Measurements from ENCODE around the gene NKIRAS2.

NKIRAS2 gene

DNA sequence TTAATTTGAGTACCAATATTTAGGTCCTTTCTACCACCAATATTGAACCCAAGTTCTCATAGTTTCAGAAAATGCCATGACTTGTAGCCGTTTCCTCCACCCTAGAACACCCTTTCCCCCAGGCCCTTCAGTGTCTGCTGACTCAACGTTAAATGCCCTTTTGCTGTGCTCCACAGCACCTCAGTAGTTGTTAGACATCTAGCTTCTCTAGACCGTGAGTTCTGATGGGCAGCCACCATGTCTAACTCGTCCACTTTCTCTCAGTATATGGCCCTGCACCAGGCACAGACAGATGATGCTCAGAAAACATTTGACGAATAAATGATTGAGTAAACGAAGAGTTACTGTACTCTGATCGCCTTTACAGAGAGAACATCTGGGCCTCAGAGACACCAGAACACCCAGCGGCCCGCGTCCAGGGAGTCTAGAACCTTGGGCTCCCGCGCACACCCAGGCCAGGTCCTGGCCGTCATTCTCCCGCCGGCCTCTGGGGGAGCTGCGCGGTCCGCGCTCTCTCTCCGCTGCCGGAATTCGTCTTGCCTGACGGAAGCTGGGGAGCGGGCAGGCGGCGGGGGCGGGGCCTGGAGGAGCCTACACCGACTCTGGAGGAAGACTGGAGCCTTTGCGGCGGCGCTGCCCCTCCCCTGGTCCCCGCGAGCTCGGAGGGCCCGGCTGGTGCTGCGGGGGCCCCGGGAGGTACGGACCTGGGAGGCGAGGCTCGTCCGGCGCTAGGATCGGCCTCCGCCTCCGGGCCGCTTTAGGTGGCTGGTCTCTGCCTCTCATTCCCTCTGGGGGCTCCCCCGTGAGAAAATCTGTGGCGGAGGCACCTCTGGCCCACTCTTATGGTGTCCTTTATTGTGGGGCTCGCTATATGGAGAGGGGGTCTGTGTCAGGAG, at the start of gene NKIRAS2:
Gene NKIRAS2, plus strand, starts transcription at position 582 of the 896 bp plus-strand sequence. CDS start 1,488 bp downstream, outside the sequence.
- peak; percentile 97 for DNase-seq

DNA sequence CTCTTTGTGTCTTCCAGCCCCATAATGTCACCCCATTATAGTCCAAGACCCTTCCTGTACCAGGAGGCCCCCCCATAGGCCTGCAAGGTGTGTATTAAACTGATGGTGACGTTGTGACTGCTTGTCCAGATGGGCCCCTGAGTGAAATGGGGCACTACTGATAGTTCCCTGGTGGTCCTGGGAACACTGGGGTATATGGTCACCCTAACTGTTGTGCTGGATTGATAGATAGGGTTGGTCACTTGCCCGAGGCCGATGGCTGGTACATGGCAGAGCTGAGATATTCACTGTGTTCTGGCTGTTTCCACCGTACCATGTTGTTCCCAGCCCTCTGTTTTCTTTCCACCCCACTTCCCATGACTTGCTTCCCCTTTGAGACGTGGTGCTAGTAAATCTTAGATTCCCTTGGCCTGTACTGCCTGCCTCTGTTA, 49.0 kb upstream of the NKIRAS2 start:
- no peak for DNase-seq

DNA sequence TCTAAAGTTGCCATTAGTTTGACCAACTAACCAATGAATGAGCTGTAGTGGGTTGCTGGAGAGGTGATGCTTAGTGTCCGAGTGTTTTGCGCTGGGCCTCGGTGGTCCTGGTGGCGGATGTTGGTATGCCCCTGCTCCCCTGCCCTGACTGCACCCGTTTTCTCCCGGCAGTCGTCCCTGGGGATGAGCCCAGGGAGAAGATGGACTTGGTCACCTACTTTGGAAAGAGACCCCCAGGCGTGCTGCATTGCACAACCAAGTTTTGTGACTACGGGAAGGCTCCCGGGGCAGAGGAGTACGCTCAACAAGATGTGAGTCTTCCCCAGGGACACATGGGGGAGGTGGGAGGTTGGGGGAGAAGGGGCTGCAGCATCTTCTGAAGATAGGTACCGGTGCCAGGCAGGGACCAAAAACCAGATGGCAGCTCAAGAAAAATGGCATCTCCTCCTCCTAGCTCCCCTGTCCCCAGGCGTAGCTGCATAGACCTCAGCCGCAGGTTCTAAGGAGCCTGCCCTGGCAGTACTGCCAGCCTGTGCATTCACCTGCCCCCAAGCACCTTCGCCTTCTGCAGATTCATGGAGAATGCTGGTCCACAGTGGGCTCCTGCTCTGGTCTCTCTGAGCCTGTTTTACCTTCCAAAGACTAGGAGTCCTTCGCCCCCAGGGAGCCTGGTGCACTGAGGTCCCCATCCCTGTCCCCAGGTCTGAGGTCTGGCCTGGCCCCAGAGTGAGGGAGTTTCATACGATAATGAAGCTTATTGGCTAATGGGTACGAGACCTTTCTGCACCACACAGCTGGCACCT, 48.0 kb upstream of the NKIRAS2 start:
- DNase-seq: no peak

DNA sequence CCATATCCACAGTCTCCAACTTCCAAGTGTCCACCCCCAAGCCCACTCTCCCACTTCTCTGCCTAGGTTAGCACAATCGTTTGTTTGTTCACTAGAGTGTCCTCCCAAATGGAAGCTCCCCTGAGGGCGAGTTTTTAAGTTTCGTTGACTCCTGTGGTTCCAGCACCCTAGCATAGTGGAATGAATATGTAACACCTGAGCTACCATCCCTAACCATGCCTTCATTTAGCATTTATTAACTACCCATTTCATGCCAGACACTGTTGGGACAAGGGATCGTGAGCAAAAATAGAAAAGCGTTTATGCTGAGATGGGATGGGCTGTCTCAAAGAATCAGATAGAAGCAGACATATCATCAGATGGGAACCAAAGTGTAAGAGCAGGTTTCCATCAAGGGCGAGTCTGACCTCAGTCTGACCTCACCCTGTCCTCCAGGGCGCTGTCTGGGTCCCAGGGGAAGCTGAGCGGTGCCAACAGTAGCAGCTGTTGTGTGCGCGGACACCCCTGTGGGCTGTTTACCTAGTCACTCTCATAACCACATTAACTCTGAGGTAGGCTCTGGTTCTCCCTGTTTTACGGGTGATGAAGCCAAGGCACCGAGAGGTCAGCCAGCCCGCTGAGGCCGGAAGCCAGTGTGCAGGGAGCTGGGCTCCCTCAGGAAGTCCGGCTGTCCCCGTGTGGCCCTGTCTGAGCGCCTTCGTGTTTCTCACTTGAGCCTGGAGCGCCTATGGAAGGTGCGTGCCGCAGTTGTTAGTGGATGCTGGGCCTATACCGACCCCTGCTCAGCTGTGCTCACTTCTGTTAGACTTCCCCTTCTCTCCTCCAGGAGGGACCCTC, 47.1 kb upstream of the NKIRAS2 start:
- no peak for DNase-seq

DNA sequence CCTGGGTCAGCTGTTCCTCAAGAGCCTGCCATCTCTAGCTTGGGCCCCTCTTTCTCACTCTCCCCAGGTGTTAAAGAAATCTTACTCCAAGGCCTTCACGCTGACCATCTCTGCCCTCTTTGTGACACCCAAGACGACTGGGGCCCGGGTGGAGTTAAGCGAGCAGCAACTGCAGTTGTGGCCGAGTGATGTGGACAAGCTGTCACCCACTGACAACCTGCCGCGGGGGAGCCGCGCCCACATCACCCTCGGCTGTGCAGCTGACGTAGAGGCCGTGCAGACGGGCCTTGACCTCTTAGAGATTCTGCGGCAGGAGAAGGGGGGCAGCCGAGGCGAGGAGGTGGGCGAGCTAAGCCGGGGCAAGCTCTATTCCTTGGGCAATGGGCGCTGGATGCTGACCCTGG, 46.5 kb upstream of the NKIRAS2 start:
- no peak for DNase-seq

DNA sequence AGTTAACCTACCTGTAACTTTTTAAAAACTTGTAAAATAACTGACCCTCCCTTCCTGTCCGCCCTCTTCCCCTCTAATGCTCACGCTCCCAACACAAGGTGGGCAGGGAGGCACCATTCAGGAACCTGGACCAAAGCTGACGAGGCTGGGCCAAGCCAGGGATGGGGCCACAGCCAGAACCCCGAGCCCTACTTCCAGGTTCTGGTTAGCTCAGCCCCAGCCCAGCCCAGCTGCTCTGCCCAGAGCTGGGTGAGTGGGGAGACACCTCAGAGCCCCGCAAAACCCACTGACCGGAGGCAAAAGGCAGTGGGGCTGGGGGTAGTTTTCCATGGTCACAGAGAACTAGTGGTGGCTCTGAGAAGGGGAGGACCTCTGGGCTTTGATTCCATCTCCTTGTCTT, 45.9 kb upstream of the NKIRAS2 start:
- no peak for DNase-seq

DNA sequence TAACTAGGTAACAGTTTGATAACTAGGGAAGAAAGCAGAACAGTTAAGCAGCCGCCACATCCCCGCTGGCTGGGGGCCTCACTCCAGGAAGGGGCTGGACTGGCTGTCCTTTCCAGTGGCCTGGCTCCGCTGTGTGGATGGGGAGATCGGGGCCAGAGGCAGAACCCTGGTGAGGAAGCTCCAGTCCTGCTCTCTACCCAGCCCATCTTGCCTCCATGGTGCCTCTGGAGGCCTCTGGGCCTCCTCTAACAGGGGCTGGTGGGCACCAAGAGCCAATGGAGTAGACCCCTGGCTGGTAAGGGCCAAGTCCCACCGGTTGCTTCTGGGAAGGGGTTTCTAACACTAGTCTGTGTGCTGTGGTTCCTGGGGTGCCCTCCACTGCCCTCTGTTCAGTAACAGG, 45.2 kb upstream of the NKIRAS2 start:
- no peak for DNase-seq

DNA sequence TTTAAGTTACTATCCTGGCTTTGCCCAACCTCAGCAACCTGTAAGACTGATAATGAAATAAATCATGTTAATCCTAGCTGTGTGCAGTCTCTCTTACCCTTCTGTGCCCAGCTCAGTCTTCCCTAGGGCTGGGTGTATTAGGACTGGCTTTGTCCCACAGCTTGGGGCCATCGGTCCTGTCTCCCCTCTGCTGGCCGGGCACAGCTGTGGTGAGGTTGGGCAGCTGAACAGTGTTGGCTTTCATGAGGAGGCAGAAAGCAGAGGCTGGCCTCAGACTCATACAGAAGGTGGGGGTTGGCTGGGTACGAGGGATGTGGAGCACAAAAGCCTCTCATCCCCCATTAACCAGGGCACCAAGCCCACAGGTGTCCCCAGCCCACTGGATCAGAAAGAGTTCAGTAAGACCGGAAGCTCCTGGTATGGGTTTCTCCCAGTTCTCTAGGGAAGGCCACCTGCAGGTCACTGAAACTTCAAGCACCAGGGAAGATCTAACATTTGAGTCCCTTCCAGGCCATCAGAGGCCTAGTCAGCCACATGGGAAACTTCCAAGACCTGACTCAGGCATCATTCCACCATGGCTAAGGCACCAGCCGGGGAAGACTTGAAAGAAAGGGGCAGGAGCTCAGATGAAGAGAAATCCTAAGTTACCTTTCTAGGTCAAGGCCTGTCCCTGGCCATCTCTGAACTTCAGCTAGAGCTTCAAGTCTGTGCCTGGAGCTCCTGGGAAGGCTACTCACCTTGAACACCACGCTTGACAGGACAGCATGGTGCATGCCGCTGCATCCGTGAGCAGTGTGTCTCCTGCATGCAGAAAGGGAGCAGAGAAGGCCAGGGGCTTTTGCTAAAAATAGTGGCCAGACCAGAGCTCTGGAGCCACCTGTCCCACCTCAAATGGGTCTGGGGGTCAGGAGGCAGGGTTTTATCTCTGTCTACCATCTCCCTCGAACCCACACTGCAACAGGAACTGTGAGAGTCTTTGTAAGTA, 44.5 kb upstream of the NKIRAS2 start:
- no peak for DNase-seq

DNA sequence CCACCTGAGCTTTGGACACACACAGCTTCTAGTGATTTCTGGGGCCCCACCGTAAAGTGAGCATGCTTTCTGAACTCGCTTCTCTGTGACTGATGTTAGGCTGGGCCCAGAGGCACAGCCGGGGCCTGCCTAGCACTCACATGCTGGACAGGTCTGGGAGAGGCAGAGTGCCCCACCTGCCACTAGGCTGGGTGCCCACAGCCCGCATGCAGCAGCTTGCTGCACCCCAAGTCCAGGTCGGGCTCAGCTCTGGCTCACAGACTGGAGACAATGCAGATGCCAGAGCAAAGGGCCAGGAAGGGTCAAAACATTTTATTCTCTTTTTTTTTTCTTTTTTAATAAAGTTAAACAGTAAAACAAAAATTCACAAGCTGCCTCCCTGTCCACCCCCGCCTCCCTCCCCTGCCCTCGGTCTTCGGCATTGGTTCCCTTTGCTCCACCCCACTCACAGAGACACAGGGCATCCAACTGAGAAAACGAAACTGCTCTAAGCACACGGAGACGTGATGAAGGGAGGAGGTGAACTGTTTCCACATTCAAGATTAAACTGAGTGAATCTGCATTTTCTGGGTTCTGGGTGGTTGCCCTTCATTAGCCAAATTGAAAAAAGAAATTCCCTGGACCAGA, 43.6 kb upstream of the NKIRAS2 start:
- no peak for DNase-seq

DNA sequence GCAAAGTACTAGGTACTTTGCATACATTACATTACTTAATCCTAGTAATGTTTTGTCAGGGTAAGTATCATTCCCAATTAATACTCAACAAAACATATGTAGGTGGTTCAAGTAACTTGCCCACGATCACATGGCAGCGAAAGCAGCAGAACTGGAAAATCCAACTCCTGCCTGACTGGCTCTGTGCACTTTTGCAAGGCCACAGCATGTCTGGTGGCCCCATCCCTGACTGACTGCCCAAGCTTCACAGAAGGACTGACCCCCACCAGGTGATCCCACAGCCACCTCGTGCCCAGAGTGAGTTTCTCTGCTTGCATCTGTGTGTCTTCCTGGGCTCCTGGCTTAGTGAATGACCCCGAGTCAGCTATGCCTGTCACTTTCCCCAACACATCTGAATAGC, 41.9 kb upstream of the NKIRAS2 start:
- no peak for DNase-seq

DNA sequence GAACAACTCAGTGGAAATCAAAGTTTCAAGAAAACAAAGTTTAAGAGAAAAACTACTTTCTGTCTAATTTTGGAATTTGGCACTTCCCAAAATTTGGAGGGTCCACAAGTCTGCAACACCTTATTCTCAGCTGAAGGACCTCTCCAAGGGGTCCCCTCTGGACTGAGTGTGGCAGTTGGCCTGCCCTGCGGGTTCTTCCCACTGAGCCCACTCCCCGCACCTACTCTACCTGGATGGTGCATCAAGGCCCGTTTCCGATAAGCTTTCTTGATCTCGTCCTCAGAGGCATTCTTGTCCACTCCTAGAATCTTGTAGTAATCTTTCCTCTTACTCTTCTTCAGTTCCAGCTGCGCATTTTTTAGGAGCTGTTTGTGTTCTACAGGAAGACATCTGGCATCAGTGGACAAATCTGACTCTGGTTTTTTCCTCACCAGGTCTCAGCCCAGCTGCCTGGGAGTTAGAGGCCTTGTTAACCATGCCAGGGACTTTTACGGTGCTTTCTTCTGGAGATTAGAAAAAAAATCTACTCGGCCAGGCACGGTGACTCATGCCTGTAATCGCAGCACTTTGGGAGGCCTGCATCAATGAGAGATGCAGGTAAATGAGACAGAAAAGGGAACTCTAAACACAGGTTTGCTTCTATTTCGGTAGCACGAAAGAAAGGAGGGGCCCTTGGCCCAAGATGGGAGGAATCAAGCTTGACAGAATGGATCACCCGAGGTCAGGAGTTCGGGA, 37.7 kb upstream of the NKIRAS2 start:
- no peak for DNase-seq

DNA sequence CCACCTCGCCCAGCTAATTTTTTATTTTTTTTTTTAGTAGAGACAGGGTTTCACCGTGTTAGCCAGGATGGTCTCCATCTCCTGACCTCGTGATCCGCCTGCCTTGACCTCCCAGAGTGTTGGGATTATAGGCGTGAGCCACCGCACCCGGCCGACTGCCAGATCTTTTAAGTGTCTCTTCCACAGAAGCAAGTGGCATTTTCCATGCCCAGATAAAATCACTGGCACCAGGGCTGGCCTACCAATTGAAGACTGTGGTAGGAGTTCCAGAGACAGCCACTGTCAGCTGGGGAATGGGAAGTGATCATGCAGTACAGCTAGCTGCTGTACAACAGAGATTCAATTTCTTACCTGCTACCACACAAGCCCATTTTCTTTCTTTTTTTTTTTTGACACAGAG, 35.4 kb upstream of the NKIRAS2 start:
- DNase-seq: no peak

DNA sequence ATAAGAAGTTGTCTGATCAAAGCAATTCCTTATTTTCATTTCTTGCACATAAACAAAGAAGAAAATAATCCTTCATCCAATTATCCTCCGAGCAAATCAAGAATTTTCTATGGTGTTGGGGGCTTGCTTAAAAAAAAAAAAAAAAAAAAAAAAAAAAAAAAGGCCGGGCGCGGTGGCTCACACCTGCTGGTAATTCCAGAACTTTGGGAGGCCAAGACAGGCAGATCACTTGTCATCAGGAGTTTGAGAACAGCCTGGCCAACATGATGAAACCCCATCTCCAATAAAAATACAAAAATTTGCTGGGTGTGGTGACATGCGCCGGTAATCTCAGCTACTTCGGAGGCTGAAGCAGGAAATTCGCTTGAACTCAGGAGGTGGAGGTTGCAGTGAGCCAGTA, 34.0 kb upstream of the NKIRAS2 start:
- DNase-seq: no peak

DNA sequence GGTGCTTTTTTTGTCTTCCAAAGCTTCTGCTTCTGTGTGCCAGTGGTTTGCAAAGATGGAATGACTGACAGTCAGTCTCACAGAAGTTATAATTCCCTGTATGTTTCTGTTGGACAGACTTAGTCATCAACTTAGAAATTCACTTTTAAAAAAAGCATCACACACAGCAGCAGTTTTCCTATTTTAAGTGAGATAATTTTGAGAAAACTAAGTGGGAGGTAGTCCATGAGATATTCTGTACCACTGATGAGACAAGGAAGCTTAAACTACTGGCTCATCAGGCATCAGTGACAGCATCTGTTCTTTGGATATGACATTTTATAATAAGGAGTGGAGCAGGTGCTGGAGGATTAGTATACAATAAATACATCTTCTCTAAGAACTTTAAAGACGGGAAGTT, 33.3 kb upstream of the NKIRAS2 start:
- no peak for DNase-seq

DNA sequence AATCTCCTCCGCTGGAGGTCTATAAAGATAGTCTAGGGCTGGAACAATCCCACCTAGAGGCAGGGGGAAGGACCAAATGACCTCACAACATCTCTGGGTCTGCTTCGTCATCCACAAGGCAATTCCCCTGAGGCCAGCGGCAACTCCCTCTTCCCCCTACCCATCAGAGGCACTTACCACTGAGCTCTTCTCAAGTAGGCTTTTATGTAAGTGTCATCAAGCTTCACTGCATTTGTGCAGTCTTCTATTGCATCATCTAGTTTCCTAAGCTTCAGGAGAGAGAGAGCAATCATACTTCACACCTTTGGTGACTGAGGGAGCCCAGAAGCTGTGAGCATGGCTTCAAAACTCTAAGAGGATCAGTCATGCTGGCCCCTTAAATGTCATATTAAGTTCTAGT, 32.2 kb upstream of the NKIRAS2 start:
- no peak for DNase-seq

DNA sequence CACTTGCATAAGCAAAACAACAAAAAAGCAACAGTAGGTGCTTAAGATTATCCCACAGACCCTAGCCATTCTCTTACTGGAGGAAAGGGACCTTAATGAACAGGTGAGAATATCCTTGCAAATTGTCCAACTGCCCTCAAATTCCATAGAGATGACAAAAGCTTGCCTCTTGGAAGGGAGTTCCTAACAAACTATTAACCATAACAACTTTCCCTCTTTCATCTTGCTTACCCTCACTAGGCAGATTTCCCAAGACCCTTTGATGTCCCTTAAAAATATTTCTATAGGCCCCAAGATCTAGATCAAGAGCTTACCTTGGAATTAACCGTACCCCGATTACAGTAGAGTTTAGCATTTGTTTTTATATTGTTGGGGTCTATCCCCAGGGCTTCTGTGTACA, 31.5 kb upstream of the NKIRAS2 start:
- DNase-seq: no peak

DNA sequence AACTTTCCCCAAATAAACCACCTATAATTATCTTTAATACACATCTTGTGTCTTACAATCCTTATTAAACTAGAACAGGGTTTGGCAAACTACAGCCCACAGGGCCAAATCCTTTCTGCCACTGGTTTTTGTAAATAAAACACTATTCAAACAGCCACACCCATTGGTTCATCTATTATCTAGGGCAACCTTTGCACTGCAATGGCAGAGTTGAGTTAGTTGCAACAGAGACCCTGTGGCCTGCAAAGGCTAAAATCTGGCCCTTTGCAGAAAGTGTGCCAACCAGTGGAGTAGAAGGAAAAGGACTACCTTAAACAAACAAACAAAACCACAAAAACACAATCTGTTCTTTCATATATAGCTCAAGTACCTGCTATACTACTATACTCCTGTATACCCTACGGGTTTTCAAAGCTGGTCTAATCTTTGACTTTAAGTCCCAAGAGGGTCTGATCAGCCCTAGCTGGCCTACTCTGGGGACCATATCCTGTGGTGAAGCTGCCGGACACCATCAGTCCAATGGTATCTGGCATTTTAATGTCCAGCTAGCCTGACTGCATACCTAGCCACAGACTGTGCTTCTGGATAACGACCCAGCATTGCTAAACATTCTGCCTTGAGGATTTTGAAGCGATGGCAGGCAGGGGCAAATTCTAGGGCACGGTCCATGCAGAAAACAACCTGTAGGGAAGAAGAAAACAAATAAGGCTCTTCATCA, 30.0 kb upstream of the NKIRAS2 start:
- DNase-seq: no peak

DNA sequence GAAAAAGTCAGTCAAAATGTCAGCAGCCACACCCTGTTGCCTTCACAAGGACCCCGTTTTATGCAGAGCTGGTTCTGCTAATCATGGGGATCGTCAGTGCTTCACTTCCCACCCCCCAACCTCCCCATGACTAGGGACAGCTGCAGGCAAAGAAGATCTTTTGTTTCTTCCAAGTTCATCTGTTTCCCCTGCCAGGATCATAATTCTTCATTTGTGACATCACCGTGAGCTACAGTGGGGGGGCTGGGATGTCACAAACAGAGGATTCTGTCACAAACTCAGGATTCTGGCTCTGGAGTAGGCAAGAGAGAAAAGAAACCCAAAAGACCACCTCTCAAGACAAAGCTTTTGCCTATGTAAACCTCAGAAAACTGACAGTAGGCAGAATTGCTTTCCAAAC, 27.3 kb upstream of the NKIRAS2 start:
- DNase-seq: no peak

DNA sequence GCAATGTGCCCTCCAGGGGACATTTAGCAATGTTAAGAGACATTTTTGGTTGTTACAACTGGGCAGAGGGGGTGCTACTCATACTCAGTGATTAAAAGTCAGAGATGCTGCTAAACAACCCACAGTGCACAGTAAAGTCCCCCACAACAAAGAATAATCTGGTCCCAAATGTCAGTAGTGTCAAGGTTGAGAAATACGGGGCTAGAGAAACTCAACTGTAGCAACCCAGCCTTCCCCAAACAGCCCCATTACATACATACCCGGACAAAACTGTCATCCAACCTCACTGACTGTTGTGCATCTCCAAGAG, 23.1 kb upstream of the NKIRAS2 start:
- DNase-seq: no peak

DNA sequence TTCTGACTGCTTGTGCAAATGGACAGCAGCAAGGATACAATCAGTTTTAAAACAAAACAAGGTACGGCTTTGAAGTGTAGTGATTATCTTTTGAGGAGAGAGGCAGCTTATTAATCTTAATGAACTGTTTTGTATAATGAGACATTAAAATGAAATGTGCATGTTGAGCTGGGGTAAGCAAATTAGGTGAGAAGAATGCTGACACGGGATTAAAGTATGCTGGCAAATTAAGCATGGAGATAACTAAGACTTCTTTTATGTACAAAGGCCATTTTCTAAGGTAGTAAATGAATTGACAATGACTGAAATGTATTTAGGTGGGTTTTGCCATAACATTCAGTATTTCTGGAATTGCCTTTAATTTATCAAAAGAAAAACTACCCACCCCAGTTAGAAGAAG, 21.4 kb upstream of the NKIRAS2 start:
- DNase-seq: no peak
